Keratinocyte (primary cell): ENCODE data around the gene FUT7. TPM values are rescaled to one million over a fixed set of nuclear protein-coding genes. Genes with fewer than 3 reads are reported as not detected.
A peak's percentile ranks its signal among the peaks of the same experiment; 100 is the strongest.

ENCODE experiments used
- DNase-seq: peaks from one replicate; pipeline ENCODE4 v3.0.0-alpha.2; 2011; ENCODE audit warnings: low read depth, missing footprints, low spot score
- FAIRE-seq: peaks from 2 replicates; lab custom pipeline; 2011; peaks lifted over from hg19 to GRCh38; lab: Jason Lieb, UNC
- H2AFZ ChIP-seq: 2 replicates; pipeline ENCODE4 v1.6.0; 2012; ENCODE audit warnings: low read length, control low read depth, inconsistent platforms; ENCODE audit not compliant: control insufficient read depth
- H3K27ac ChIP-seq: 2 replicates; pipeline ENCODE4 v1.5.1; 2011; ENCODE audit warnings: low read length; ENCODE audit not compliant: control insufficient read depth, insufficient read depth
- H3K27me3 ChIP-seq: 3 replicates; pipeline ENCODE4 v1.6.0; 2011; ENCODE audit warnings: low read length; ENCODE audit not compliant: control insufficient read depth, insufficient read depth; ENCODE audit errors: extremely low read depth
- H3K36me3 ChIP-seq, 2 experiments: 2 replicates in 1 of 2; 3 replicates in 1 of 2; pipeline ENCODE4 v1.5.1; 2011; ENCODE audit warnings: low read length in 2 of 2, mild to moderate bottlenecking in 1 of 2; ENCODE audit not compliant: control insufficient read depth in 2 of 2, insufficient read depth in 2 of 2; ENCODE audit errors: extremely low read depth in 1 of 2
- H3K4me1 ChIP-seq: 3 replicates; pipeline ENCODE4 v1.5.1; 2011; ENCODE audit warnings: low read length; ENCODE audit not compliant: control insufficient read depth, insufficient read depth; ENCODE audit errors: extremely low read depth
- H3K4me2 ChIP-seq: 3 replicates; pipeline ENCODE4 v1.6.0; 2011; ENCODE audit warnings: low read depth, low read length; ENCODE audit not compliant: control insufficient read depth, insufficient read depth; ENCODE audit errors: extremely low read depth
- H3K4me3 ChIP-seq, 3 experiments: fragments of 200-600 bp in 1 of 3; sonication (generic) in 1 of 3; 2 replicates in 2 of 3; 3 replicates in 1 of 3; pipeline ENCODE4 v1.5.1; 2011 to 2016; ENCODE audit warnings: low read length in 3 of 3, mild to moderate bottlenecking in 3 of 3, control low read depth in 2 of 3, inconsistent platforms in 1 of 3, low read depth in 1 of 3, mixed read lengths in 1 of 3, mixed run types in 1 of 3, moderate library complexity in 1 of 3; ENCODE audit not compliant: control insufficient read depth in 2 of 3, insufficient read depth in 2 of 3; ENCODE audit errors: extremely low read depth in 1 of 3
- H3K79me2 ChIP-seq: 2 replicates; pipeline ENCODE4 v1.6.0; 2012; ENCODE audit warnings: low read length; ENCODE audit not compliant: control insufficient read depth, insufficient read depth
- H3K9ac ChIP-seq: 3 replicates; pipeline ENCODE4 v1.6.0; 2011; ENCODE audit warnings: low read length; ENCODE audit not compliant: control insufficient read depth, insufficient read depth; ENCODE audit errors: extremely low read depth
- H3K9me1 ChIP-seq: 3 replicates; pipeline ENCODE4 v1.6.0; 2011; ENCODE audit warnings: low read length; ENCODE audit not compliant: control insufficient read depth, insufficient read depth; ENCODE audit errors: extremely low read depth
- H3K9me3 ChIP-seq: 2 replicates; pipeline ENCODE4 v1.5.1; 2012; ENCODE audit warnings: low read depth, low read length; ENCODE audit not compliant: control insufficient read depth
- H4K20me1 ChIP-seq: 3 replicates; pipeline ENCODE4 v1.6.0; 2011; ENCODE audit warnings: low read length; ENCODE audit not compliant: control insufficient read depth, insufficient read depth; ENCODE audit errors: extremely low read depth
- EZH2 ChIP-seq: IDR thresholded peaks from one replicate; pipeline ENCODE4 v1.6.1; 2012; ENCODE audit warnings: inconsistent platforms, mild to moderate bottlenecking, low read length, moderate library complexity
- dilution Hi-C: fragments of 300-500 bp; cut with MboI; formaldehyde crosslinking; loops from one replicate; pipeline ENCODE4 v1.7.0; 2020; ENCODE audit warnings: low sequenced_read_pairs; ENCODE audit not compliant: extremely low pct_ligation_motif_present
- polyA plus RNA-seq, 5 experiments: library from polyadenylated mRNA; depleted of rRNA in 3 of 5; stranded (reverse) in 3 of 5; stranded (forward) in 1 of 5; unstranded in 1 of 5; fragments of >200 nt; gene quantifications; 1 replicate in 1 of 5; 2 replicates in 3 of 5; 3 replicates in 1 of 5; pipeline versions ENCODE4 v1.2.1 to v1.2.3, GENCODE V29; 2011 to 2012; ENCODE audit warnings: missing spikeins in 2 of 5, low read depth in 1 of 5, low replicate concordance in 1 of 5
- TF ChIP-seq, protein P1 (sequence below), 3 experiments: IDR thresholded peaks in 1 of 3; conservative IDR thresholded peaks in 1 of 3; optimal IDR thresholded peaks in 1 of 3; 2 replicates in 2 of 3; 3 replicates in 1 of 3; pipeline versions ENCODE3 to v1.5.1; 2011; ENCODE audit warnings: low read length in 3 of 3, mild to moderate bottlenecking in 3 of 3, moderate library complexity in 2 of 3, control low read depth in 1 of 3, inconsistent platforms in 1 of 3; ENCODE audit not compliant: insufficient read depth in 2 of 3; ENCODE audit errors: extremely low read depth in 1 of 3

The FUT7 gene
- polyA plus RNA-seq, 1 donor (not counting 4 experiments of a cell fraction or from before 2014, with no cell fraction given): not detected

- no peak overlapping the region for H3K4me3 ChIP-seq
- no peak overlapping the region for H3K9ac ChIP-seq
- H3K27me3 ChIP-seq: no peaks in the 10 kb centered on the region
- peaks cover 2% of the 10 kb centered on the region for H3K9me1 ChIP-seq
- H3K4me1 ChIP-seq: peaks cover 30% of the 10 kb centered on the region
- peaks cover 3 to 7% of the 10 kb centered on the region in 2 experiments for H3K36me3 ChIP-seq
- dilution Hi-C loops: no loop called here
- no peak overlapping the region for H3K27ac ChIP-seq
- no peaks in the 10 kb centered on the region for H3K79me2 ChIP-seq
- H2AFZ ChIP-seq: no peak overlapping the region
- TF ChIP-seq, protein P1, sequence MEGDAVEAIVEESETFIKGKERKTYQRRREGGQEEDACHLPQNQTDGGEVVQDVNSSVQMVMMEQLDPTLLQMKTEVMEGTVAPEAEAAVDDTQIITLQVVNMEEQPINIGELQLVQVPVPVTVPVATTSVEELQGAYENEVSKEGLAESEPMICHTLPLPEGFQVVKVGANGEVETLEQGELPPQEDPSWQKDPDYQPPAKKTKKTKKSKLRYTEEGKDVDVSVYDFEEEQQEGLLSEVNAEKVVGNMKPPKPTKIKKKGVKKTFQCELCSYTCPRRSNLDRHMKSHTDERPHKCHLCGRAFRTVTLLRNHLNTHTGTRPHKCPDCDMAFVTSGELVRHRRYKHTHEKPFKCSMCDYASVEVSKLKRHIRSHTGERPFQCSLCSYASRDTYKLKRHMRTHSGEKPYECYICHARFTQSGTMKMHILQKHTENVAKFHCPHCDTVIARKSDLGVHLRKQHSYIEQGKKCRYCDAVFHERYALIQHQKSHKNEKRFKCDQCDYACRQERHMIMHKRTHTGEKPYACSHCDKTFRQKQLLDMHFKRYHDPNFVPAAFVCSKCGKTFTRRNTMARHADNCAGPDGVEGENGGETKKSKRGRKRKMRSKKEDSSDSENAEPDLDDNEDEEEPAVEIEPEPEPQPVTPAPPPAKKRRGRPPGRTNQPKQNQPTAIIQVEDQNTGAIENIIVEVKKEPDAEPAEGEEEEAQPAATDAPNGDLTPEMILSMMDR (optimal IDR thresholded peaks at IDR 0.05 in 1 of 3, IDR thresholded peaks at IDR 0.05 in 1 of 3, conservative IDR thresholded peaks at IDR 0.05 in 1 of 3; ENCODE audit: extremely low read depth in 1 of 3, insufficient read depth in 2 of 3, low read length in 3 of 3): no peak
- no peak for TF ChIP-seq EZH2
- no peaks in the 10 kb centered on the region for H4K20me1 ChIP-seq
- FAIRE-seq (no peak), DNase-seq (no peak)
- no peaks in the 10 kb centered on the region for H3K9me3 ChIP-seq
- H3K4me2 ChIP-seq: no peak overlapping the region
Measured at GRCh38 chr9:137079401-137079787, 47.5 kb upstream of the FUT7 start.

GRCh38 chr9:137078701-137079400 lies 47.0 kb upstream of the FUT7 start:
- H3K27ac ChIP-seq: no peak overlapping the region
- H3K36me3 ChIP-seq: peaks cover 3 to 7% of the 10 kb centered on the region in 2 experiments
- no peak overlapping the region for H2AFZ ChIP-seq
- H3K27me3 ChIP-seq: no peaks in the 10 kb centered on the region
- no peaks in the 10 kb centered on the region for H3K9me3 ChIP-seq
- no peaks in the 10 kb centered on the region for H3K79me2 ChIP-seq
- peak overlapping the region in 2 of 3 experiments; percentile 50 to 57 for H3K4me3 ChIP-seq
- H3K9ac ChIP-seq: no peak overlapping the region
- peaks cover 24% of the 10 kb centered on the region for H3K4me1 ChIP-seq
- TF ChIP-seq, protein P1 (optimal IDR thresholded peaks at IDR 0.05 in 1 of 3, IDR thresholded peaks at IDR 0.05 in 1 of 3, conservative IDR thresholded peaks at IDR 0.05 in 1 of 3; ENCODE audit: extremely low read depth in 1 of 3, insufficient read depth in 2 of 3, low read length in 3 of 3): no peak
- TF ChIP-seq EZH2: peak; percentile 12
- H4K20me1 ChIP-seq: no peaks in the 10 kb centered on the region
- no peak for DNase-seq
- H3K4me2 ChIP-seq: peak overlapping the region; percentile 82
- dilution Hi-C loops: no loop called here
- H3K9me1 ChIP-seq: peaks cover 2% of the 10 kb centered on the region
- no peak for FAIRE-seq
